Fibroblast of lung (primary cell): ENCODE measurements around the gene PSME3. TPM values are rescaled to one million over a fixed set of nuclear protein-coding genes. Genes with fewer than 3 reads are reported as not detected.

Experiments used
- DNase-seq, 2 donors: peaks; one replicate each; pipeline versions ENCODE4 v3.0.0 to v3.0.0-alpha.2; 2010; ENCODE audit warnings: low read depth in 2 of 2
- H2AFZ ChIP-seq: 2 replicates; pipeline ENCODE4 v1.5.1; 2012; ENCODE audit warnings: low read length, control low read depth, inconsistent platforms
- H3K27ac ChIP-seq: 2 replicates; pipeline ENCODE4 v1.5.1; 2011; ENCODE audit warnings: low read length, control low read depth; ENCODE audit not compliant: insufficient read depth
- H3K27me3 ChIP-seq: 2 replicates; pipeline ENCODE4 v1.5.1; 2011; ENCODE audit warnings: mild to moderate bottlenecking, low read length; ENCODE audit not compliant: control insufficient read depth, insufficient read depth
- H3K36me3 ChIP-seq: 2 replicates; pipeline ENCODE4 v1.5.1; 2011; ENCODE audit warnings: low read length; ENCODE audit not compliant: control insufficient read depth, insufficient read depth
- H3K4me1 ChIP-seq: 2 replicates; pipeline ENCODE4 v1.5.1; 2011; ENCODE audit warnings: low read length; ENCODE audit not compliant: control insufficient read depth, insufficient read depth; ENCODE audit errors: extremely low read depth
- H3K4me2 ChIP-seq: 2 replicates; pipeline ENCODE4 v1.5.1; 2011; ENCODE audit warnings: low read length, control low read depth; ENCODE audit not compliant: insufficient read depth; ENCODE audit errors: extremely low read depth
- H3K4me3 ChIP-seq, 4 experiments: fragments of 200-600 bp in 1 of 4; sonication (generic) in 1 of 4; replicated peaks in 1 of 4; 2 replicates each; pipeline ENCODE4 v1.5.1; 2011 to 2016; ENCODE audit warnings: low read length in 4 of 4, low read depth in 3 of 4, mild to moderate bottlenecking in 3 of 4, control low read depth in 2 of 4, inconsistent platforms in 1 of 4, mixed read lengths in 1 of 4; ENCODE audit not compliant: insufficient read depth in 1 of 4; ENCODE audit errors: control extremely low read depth in 1 of 4
- H3K79me2 ChIP-seq: 2 replicates; pipeline ENCODE4 v1.5.1; 2012; ENCODE audit warnings: mild to moderate bottlenecking, low read length, inconsistent platforms; ENCODE audit not compliant: control insufficient read depth, insufficient read depth
- H3K9ac ChIP-seq: 2 replicates; pipeline ENCODE4 v1.5.1; 2011; ENCODE audit warnings: mild to moderate bottlenecking, low read length, control low read depth; ENCODE audit not compliant: insufficient read depth
- H3K9me3 ChIP-seq: 2 replicates; pipeline ENCODE4 v1.5.1; 2012; ENCODE audit warnings: low read depth, low read length; ENCODE audit not compliant: control insufficient read depth, insufficient read depth
- H4K20me1 ChIP-seq: 2 replicates; pipeline ENCODE4 v1.5.1; 2011; ENCODE audit warnings: low read length; ENCODE audit not compliant: control insufficient read depth, insufficient read depth; ENCODE audit errors: extremely low read depth
- CTCF ChIP-seq, 2 donors: IDR thresholded peaks in 1 of 2; conservative IDR thresholded peaks in 1 of 2; 1 replicate in 1 of 2; 2 replicates in 1 of 2; pipeline ENCODE4 v1.5.1; 2011 to 2012; ENCODE audit warnings: low read length in 2 of 2, control low read depth in 1 of 2, inconsistent platforms in 1 of 2, low read depth in 1 of 2, mild to moderate bottlenecking in 1 of 2
- EZH2 ChIP-seq: IDR thresholded peaks from 2 replicates; pipeline ENCODE4 v1.5.1; 2012; ENCODE audit warnings: low read length, control low read depth, mild to moderate bottlenecking; ENCODE audit errors: missing control alignments
- polyA plus RNA-seq, 2 donors: library from polyadenylated mRNA; depleted of rRNA in 1 of 2; stranded (reverse) in 1 of 2; unstranded in 1 of 2; fragments of >200 nt; gene quantifications; 2 replicates each; pipeline ENCODE4 v1.2.1, GENCODE V29; 2011 to 2012; ENCODE audit warnings: missing spikeins in 1 of 2
- total RNA-seq: library from RNA; depleted of rRNA; stranded (reverse); fragments of >200 nt; gene quantifications from 2 replicates; pipeline ENCODE4 v1.2.1, GENCODE V29; 2014

Gene PSME3
- total and polyA plus RNA-seq, 2 donors (not counting 1 experiment from before 2014, with no cell fraction given), result 50.7 to 133 TPM

- Histone ChIP-seq H3K79me2 (no peaks in the 10 kb centered on the region), H3K9me3 (no peaks in the 10 kb centered on the region), H3K9ac (no peak overlapping the region), H3K36me3 (peaks cover 16% of the 10 kb centered on the region), H2AFZ (no peak overlapping the region), H3K4me2 (no peak overlapping the region), H3K27me3 (no peaks in the 10 kb centered on the region), H3K4me3 (no peak overlapping the region), H3K27ac (no peak overlapping the region), H4K20me1 (no peaks in the 10 kb centered on the region), H3K4me1 (no peaks in the 10 kb centered on the region)
- TF ChIP-seq EZH2, result no peak
- no peak for TF ChIP-seq CTCF (conservative IDR thresholded peaks at IDR 0.05 in 1 of 2, IDR thresholded peaks at IDR 0.05 in 1 of 2; ENCODE audit: low read depth in 1 of 2, low read length in 2 of 2)
- DNase-seq, result peak; percentile 83 to 98
These were observed 18.4 kb upstream of the PSME3 start for GRCh38 chr17:42814633-42815399.

- DNase-seq, result peak in 1 of 2 donors; percentile 83
- H2AFZ ChIP-seq, result no peak overlapping the region
- peaks cover 7% of the 10 kb centered on the region for H3K79me2 ChIP-seq
- no peak overlapping the region for H3K4me3 ChIP-seq
- H3K9ac ChIP-seq, result no peak overlapping the region
- H3K9me3 ChIP-seq, result no peaks in the 10 kb centered on the region
- H3K4me1 ChIP-seq, result no peaks in the 10 kb centered on the region
- TF ChIP-seq EZH2 (no peak), CTCF (conservative IDR thresholded peaks at IDR 0.05 in 1 of 2, IDR thresholded peaks at IDR 0.05 in 1 of 2; ENCODE audit: low read depth in 1 of 2, low read length in 2 of 2) (no peak)
- H3K36me3 ChIP-seq, result peaks cover 16% of the 10 kb centered on the region
- H4K20me1 ChIP-seq, result no peaks in the 10 kb centered on the region
- peak overlapping the region; percentile 49 for H3K27ac ChIP-seq
- no peaks in the 10 kb centered on the region for H3K27me3 ChIP-seq
- no peak overlapping the region for H3K4me2 ChIP-seq
These were observed 15.3 kb upstream of the PSME3 start for GRCh38 chr17:42817866-42818265.

GRCh38 chr17:42818379-42818778, 14.8 kb upstream of the PSME3 start:
- no peaks in the 10 kb centered on the region for H4K20me1 ChIP-seq
- H3K4me2 ChIP-seq, result no peak overlapping the region
- H3K4me1 ChIP-seq, result no peaks in the 10 kb centered on the region
- H3K27me3 ChIP-seq, result no peaks in the 10 kb centered on the region
- TF ChIP-seq EZH2 (no peak), CTCF (conservative IDR thresholded peaks at IDR 0.05 in 1 of 2, IDR thresholded peaks at IDR 0.05 in 1 of 2; ENCODE audit: low read depth in 1 of 2, low read length in 2 of 2) (no peak)
- no peak overlapping the region for H3K9ac ChIP-seq
- H3K4me3 ChIP-seq, result no peak overlapping the region
- no peak overlapping the region for H2AFZ ChIP-seq
- H3K9me3 ChIP-seq, result no peaks in the 10 kb centered on the region
- DNase-seq, result peak in 1 of 2 donors; percentile 48
- peak overlapping the region; percentile 49 for H3K27ac ChIP-seq
- peaks cover 9% of the 10 kb centered on the region for H3K79me2 ChIP-seq
- peaks cover 16% of the 10 kb centered on the region for H3K36me3 ChIP-seq
